A549 (cell line): ENCODE measurements around the gene ACTN2. TPM values are rescaled to one million over a fixed set of nuclear protein-coding genes. Genes with fewer than 3 reads are reported as not detected.

ENCODE experiments used
- ATAC-seq, 2 experiments: fragments of 200-7000 bp in 1 of 2; fragments of >200 bp in 1 of 2; cut with Nextera tagmentation in 1 of 2; cut with Tn5 transposase in 1 of 2; 3 replicates each; pipeline versions ENCODE4 v1.8.0 to v1.9.1; 2018 to 2020; ENCODE audit warnings: mild to moderate bottlenecking in 1 of 2, moderate library complexity in 1 of 2
- CTCF ChIA-PET: fragments of 300-600 bp; sonication (Branson Sonifier 250); formaldehyde crosslinking; extraction: SDS; loops from one replicate; lab custom pipeline; 2021; ENCODE audit warnings: antibody characterized with exemption, inconsistent platforms; lab: Yijun Ruan, JAX
- POLR2A ChIA-PET: fragments of 350-600 bp; formaldehyde crosslinking; extraction: SDS; loops from one replicate; lab custom pipeline; 2021; ENCODE audit warnings: antibody characterized with exemption, inconsistent platforms; lab: Yijun Ruan, JAX
- DNase-seq, 2 experiments: peaks; one replicate each; pipeline versions ENCODE4 v3.0.0 to v3.0.0-alpha.2; 2011 to 2016; ENCODE audit warnings: low read depth in 1 of 2, low spot score in 1 of 2
- FAIRE-seq: peaks from 2 replicates; lab custom pipeline; 2011; peaks lifted over from hg19 to GRCh38; lab: Jason Lieb, UNC
- H3K27ac ChIP-seq, 2 experiments: fragments of >200 bp; sonication (Bioruptor Twin); formaldehyde crosslinking; 3 replicates each; pipeline ENCODE4 v1.5.1; 2016 to 2017
- H3K4me1 ChIP-seq: fragments of >200 bp; sonication (Bioruptor Twin); formaldehyde crosslinking; 3 replicates; pipeline ENCODE4 v1.6.1; 2016
- H3K4me2 ChIP-seq: fragments of >200 bp; sonication (Bioruptor Twin); formaldehyde crosslinking; 3 replicates; pipeline ENCODE4 v1.6.1; 2016
- H3K4me3 ChIP-seq: fragments of >200 bp; sonication (Bioruptor Twin); formaldehyde crosslinking; 3 replicates; pipeline ENCODE4 v1.5.1; 2016
- H3K9me3 ChIP-seq: fragments of >200 bp; sonication (Bioruptor Twin); formaldehyde crosslinking; 3 replicates; pipeline ENCODE4 v1.6.1; 2016
- CHD2 ChIP-seq: fragments of 150-350 bp; IDR thresholded peaks from 2 replicates; pipeline ENCODE4 v1.6.1; 2014; ENCODE audit warnings: low read length; ENCODE audit not compliant: partially characterized antibody
- EP300 ChIP-seq, 2 experiments: fragments of >200 bp; sonication (Bioruptor Twin); formaldehyde crosslinking; IDR thresholded peaks; 2 replicates in 1 of 2; 3 replicates in 1 of 2; pipeline ENCODE4 v1.6.1; 2016 to 2017
- FOXS1 ChIP-seq: fragments of 250-450 bp; sonication (Bioruptor Pico); IDR thresholded peaks from 2 replicates; pipeline ENCODE4 v1.5.0; 2020; ENCODE audit warnings: mild to moderate bottlenecking, moderate library complexity
- HOXB13 ChIP-seq: fragments of 250-450 bp; sonication (Bioruptor Pico); IDR thresholded peaks from 2 replicates; pipeline ENCODE4 v1.5.0; 2020; ENCODE audit warnings: low read depth, mild to moderate bottlenecking, moderate library complexity
- JUN ChIP-seq, 2 experiments: fragments of >200 bp; sonication (Bioruptor Twin); formaldehyde crosslinking; IDR thresholded peaks; 2 replicates in 1 of 2; 3 replicates in 1 of 2; pipeline ENCODE4 v1.6.1; 2016 to 2017
- MAFK ChIP-seq: fragments of 450-650 bp; IDR thresholded peaks from 2 replicates; pipeline ENCODE4 v1.6.1; 2014; ENCODE audit not compliant: partially characterized antibody
- MYC ChIP-seq: IDR thresholded peaks from 2 replicates; pipeline ENCODE4 v1.6.1; 2012; ENCODE audit warnings: mild to moderate bottlenecking, inconsistent platforms, low read length, improper control_type of control experiment, borderline replicate concordance
- NR3C1 ChIP-seq: fragments of >200 bp; sonication (Bioruptor Twin); formaldehyde crosslinking; IDR thresholded peaks from 3 replicates; pipeline ENCODE4 v1.6.1; 2017
- PHF8 ChIP-seq: fragments of 200-600 bp; sonication (generic); IDR thresholded peaks from 2 replicates; pipeline ENCODE4 v1.6.1; 2016; ENCODE audit warnings: low read depth, mild to moderate bottlenecking, antibody characterized with exemption, moderate library complexity, borderline replicate concordance
- RAD21 ChIP-seq, 2 experiments: fragments of >200 bp in 1 of 2; sonication (Bioruptor Twin) in 1 of 2; formaldehyde crosslinking in 1 of 2; IDR thresholded peaks in 1 of 2; conservative IDR thresholded peaks in 1 of 2; 2 replicates in 1 of 2; 3 replicates in 1 of 2; pipeline ENCODE4 v1.6.1; 2012 to 2018; ENCODE audit warnings: inconsistent platforms in 1 of 2
- RNF2 ChIP-seq: fragments of 200-600 bp; sonication (generic); IDR thresholded peaks from 2 replicates; pipeline ENCODE4 v1.6.1; 2016; ENCODE audit warnings: low read depth, mild to moderate bottlenecking, antibody characterized with exemption, moderate library complexity, borderline replicate concordance
- SREBF2 ChIP-seq: fragments of 450-650 bp; IDR thresholded peaks from 2 replicates; pipeline ENCODE4 v1.6.1; 2014; ENCODE audit warnings: mild to moderate bottlenecking, moderate library complexity
- ZC3H11A ChIP-seq: fragments of 450-650 bp; IDR thresholded peaks from 2 replicates; pipeline ENCODE4 v1.6.1; 2014; ENCODE audit warnings: antibody characterized with exemption, mild to moderate bottlenecking
- ZFP36 ChIP-seq: fragments of 450-650 bp; IDR thresholded peaks from 2 replicates; pipeline ENCODE4 v1.6.1; 2014; ENCODE audit warnings: borderline replicate concordance; ENCODE audit not compliant: partially characterized antibody
- ZSCAN20 ChIP-seq: fragments of 250-450 bp; sonication (Bioruptor Pico); IDR thresholded peaks from 2 replicates; pipeline ENCODE4 v1.8.0; 2022; ENCODE audit warnings: mild to moderate bottlenecking, moderate library complexity
- WGBS: methylation state at CpG from one replicate; pipeline ENCODE4 v1.1.6; 2017; ENCODE audit errors: missing lambda C conversion rate; 5-methylcytosine and 5-hydroxymethylcytosine counted together
- polyA plus RNA-seq, 4 experiments: library from polyadenylated mRNA; depleted of rRNA in 3 of 4; stranded (reverse); fragments of >200 nt; fragmentation: RNase III in 1 of 4; extraction: RNeasy Plus Mini Kit Qiagen cat#74134 plus additional on column Dnase treatment in 1 of 4; gene quantifications; 2 replicates in 3 of 4; 3 replicates in 1 of 4; pipeline ENCODE4 v1.2.3, GENCODE V29; 2011 to 2017
- TF ChIP-seq, protein P1 (sequence below): fragments of 250-450 bp; sonication (Bioruptor Pico); IDR thresholded peaks from 2 replicates; pipeline ENCODE4 v1.5.0; 2020; ENCODE audit warnings: low read depth, mild to moderate bottlenecking, moderate library complexity
- TF ChIP-seq, protein P2 (sequence below): fragments of 250-450 bp; sonication (Bioruptor Pico); IDR thresholded peaks from 2 replicates; pipeline ENCODE4 v1.5.0; 2021; ENCODE audit warnings: mild to moderate bottlenecking, moderate library complexity, borderline replicate concordance
- TF ChIP-seq, protein P3 (sequence below): fragments of >200 bp; sonication (Bioruptor Twin); formaldehyde crosslinking; IDR thresholded peaks from 3 replicates; pipeline ENCODE4 v1.5.1; 2016
- TF ChIP-seq, protein P4 (sequence below): fragments of >200 bp; sonication (Bioruptor Twin); formaldehyde crosslinking; IDR thresholded peaks from 3 replicates; pipeline ENCODE4 v1.6.1; 2016

Gene ACTN2
- polyA plus RNA-seq, 2 of the 4 experiments (the other 2 are of a cell fraction), result not detected

DNA sequence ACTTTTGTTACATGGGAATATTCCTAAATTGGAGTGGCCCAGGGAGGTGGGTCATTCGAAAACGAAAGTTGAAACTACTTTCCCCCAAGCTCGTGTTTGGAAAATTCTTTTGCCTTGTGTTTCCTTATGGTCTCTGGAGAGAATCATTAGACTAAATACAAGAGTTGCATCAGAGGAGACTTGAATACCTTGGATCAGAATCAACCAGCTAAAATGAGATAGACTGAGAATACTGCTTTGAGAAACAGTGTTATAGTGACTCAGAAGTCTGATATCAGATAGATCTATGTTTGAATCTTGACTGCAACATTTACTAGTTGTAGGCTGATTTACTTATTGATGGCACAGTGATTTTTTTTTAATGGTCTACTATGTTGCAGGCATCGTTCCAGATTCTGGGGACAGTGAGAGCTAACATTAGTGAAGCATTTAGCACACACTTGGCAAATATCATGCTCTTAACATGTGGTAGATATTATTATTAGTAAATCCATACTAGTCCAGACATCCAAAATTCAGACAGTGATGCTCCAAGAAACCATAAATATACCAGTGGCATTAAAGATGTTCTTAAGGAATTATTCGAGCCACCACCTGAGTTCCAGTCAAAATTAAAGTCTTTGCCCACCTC is 12.9 kb upstream of the ACTN2 start:
- TF ChIP-seq EP300 (IDR thresholded peaks at IDR 0.05) (no peak), JUN (IDR thresholded peaks at IDR 0.05) (no peak), ZSCAN20 (CRISPR knock-in tag) (no peak), ZC3H11A (no peak), PHF8 (no peak), MYC (no peak), ZFP36 (no peak), HOXB13 (CRISPR knock-in tag) (no peak), CHD2 (no peak), SREBF2 (no peak), RAD21 (conservative IDR thresholded peaks at IDR 0.05 in 1 of 2, IDR thresholded peaks at IDR 0.05 in 1 of 2) (no peak)
- TF ChIP-seq, protein P1, sequence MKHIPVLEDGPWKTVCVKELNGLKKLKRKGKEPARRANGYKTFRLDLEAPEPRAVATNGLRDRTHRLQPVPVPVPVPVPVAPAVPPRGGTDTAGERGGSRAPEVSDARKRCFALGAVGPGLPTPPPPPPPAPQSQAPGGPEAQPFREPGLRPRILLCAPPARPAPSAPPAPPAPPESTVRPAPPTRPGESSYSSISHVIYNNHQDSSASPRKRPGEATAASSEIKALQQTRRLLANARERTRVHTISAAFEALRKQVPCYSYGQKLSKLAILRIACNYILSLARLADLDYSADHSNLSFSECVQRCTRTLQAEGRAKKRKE (CRISPR knock-in tag), result no peak
- TF ChIP-seq, protein P2, sequence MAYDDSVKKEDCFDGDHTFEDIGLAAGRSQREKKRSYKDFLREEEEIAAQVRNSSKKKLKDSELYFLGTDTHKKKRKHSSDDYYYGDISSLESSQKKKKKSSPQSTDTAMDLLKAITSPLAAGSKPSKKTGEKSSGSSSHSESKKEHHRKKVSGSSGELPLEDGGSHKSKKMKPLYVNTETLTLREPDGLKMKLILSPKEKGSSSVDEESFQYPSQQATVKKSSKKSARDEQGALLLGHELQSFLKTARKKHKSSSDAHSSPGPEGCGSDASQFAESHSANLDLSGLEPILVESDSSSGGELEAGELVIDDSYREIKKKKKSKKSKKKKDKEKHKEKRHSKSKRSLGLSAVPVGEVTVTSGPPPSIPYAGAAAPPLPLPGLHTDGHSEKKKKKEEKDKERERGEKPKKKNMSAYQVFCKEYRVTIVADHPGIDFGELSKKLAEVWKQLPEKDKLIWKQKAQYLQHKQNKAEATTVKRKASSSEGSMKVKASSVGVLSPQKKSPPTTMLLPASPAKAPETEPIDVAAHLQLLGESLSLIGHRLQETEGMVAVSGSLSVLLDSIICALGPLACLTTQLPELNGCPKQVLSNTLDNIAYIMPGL (CRISPR knock-in tag), result no peak
- Histone ChIP-seq H3K27ac (no peak overlapping the region), H3K4me2 (peak overlapping the region; percentile 29), H3K4me3 (no peak overlapping the region), H3K9me3 (no peaks in the 10 kb centered on the region), H3K4me1 (no peaks in the 10 kb centered on the region)
- WGBS, result 3% methylated on average over 5 of the region's 5 CpGs
- ATAC-seq (no peak), FAIRE-seq (no peak), DNase-seq (no peak)
- ChIA-PET POLR2A (no interaction called here), CTCF (interaction anchor here (1.2 kb wide), 1 partner anchor 9 kb away, joined by 3 read pairs; no protein-coding TSS in a partner anchor)

DNA sequence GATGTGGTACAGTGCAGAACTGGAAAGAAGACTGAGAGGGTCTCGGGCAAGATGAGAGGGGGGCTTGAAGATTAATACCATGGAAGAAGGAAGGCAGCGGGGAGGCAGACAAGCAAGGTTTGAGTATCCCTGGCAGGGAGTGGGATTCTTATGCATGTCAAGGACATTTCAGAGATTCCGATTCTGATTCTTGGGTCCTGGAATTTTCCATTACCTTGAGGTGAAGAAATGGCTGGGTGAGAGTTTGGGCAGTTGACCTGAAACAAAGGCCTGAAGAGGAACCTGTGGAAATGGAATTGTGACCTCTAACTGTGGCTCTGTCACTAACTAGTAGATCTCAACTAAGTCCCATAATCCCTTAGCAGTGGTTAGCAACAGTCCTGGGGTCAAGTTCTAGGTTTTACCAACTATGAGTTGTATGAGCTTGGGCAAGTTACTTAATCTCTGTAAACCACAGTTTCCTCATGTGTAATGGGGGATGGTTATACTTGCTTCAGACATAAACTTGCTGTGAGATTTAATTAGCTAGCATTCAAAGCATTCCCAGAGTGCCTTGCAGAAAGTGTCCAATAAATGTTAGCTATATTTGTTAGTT is 8.6 kb upstream of the ACTN2 start:
- H3K27ac ChIP-seq, result no peak overlapping the region
- no peak for DNase-seq
- H3K4me3 ChIP-seq, result no peak overlapping the region
- TF ChIP-seq ZSCAN20 (CRISPR knock-in tag) (no peak), MAFK (no peak), NR3C1 (no peak), RNF2 (no peak), FOXS1 (CRISPR knock-in tag) (no peak), MYC (no peak)
- TF ChIP-seq, protein P3, sequence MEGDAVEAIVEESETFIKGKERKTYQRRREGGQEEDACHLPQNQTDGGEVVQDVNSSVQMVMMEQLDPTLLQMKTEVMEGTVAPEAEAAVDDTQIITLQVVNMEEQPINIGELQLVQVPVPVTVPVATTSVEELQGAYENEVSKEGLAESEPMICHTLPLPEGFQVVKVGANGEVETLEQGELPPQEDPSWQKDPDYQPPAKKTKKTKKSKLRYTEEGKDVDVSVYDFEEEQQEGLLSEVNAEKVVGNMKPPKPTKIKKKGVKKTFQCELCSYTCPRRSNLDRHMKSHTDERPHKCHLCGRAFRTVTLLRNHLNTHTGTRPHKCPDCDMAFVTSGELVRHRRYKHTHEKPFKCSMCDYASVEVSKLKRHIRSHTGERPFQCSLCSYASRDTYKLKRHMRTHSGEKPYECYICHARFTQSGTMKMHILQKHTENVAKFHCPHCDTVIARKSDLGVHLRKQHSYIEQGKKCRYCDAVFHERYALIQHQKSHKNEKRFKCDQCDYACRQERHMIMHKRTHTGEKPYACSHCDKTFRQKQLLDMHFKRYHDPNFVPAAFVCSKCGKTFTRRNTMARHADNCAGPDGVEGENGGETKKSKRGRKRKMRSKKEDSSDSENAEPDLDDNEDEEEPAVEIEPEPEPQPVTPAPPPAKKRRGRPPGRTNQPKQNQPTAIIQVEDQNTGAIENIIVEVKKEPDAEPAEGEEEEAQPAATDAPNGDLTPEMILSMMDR, result no peak
- TF ChIP-seq, protein P4, sequence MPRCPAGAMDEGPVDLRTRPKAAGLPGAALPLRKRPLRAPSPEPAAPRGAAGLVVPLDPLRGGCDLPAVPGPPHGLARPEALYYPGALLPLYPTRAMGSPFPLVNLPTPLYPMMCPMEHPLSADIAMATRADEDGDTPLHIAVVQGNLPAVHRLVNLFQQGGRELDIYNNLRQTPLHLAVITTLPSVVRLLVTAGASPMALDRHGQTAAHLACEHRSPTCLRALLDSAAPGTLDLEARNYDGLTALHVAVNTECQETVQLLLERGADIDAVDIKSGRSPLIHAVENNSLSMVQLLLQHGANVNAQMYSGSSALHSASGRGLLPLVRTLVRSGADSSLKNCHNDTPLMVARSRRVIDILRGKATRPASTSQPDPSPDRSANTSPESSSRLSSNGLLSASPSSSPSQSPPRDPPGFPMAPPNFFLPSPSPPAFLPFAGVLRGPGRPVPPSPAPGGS, result no peak
- 9% methylated on average over 3 of the region's 3 CpGs for WGBS
- ATAC-seq, result no peak
- no peaks in the 10 kb centered on the region for H3K4me1 ChIP-seq
- POLR2A ChIA-PET, result no interaction called here
- no peak for FAIRE-seq
- CTCF ChIA-PET, result interaction anchor here (0.6 kb wide), 1 partner anchor 20 kb away, joined by 3 read pairs; no protein-coding TSS in a partner anchor
- no peak overlapping the region for H3K4me2 ChIP-seq
- no peaks in the 10 kb centered on the region for H3K9me3 ChIP-seq
